HG02973 (cell line): Measurements from ENCODE around the gene FAM222B.
"Not testable (repeated sequence)": the region's sequence is repeated elsewhere in the genome, so short reads cannot be mapped to it uniquely, and the experiment has no call there.

ENCODE experiments used
- ATAC-seq: cut with Tn5 transposase; IDR thresholded peaks from one replicate; pipeline ENCODE4 v1.9.1; 2021; ENCODE audit warnings: moderate library complexity; ENCODE audit not compliant: unreplicated experiment

The FAM222B gene

DNA sequence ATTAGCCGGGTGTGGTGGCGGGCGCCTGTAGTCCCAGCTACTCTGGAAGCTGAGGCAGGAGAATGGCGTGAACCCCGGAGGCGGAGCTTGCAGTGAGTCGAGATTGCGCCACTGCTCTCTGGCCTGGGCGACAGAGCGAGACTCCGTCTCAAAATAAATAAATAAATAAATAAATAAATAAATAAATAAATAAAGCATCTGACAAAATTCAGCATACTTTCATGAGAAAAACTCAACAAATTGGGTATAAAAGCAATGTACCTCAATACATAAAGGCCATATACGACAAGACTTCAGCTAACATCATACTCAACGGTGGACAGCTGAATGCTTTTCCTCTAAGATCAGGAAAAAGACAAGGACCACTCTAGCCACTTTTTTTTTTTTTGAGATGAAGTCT lies 63.0 kb downstream of the FAM222B start:
- ATAC-seq: not testable (repeated sequence)

GRCh38 chr17:28777178-28777577 lies 65.4 kb downstream of the FAM222B start:
- no peak for ATAC-seq

- ATAC-seq: no peak
Measured at GRCh38 chr17:28774206-28774605, 68.4 kb downstream of the FAM222B start.

DNA sequence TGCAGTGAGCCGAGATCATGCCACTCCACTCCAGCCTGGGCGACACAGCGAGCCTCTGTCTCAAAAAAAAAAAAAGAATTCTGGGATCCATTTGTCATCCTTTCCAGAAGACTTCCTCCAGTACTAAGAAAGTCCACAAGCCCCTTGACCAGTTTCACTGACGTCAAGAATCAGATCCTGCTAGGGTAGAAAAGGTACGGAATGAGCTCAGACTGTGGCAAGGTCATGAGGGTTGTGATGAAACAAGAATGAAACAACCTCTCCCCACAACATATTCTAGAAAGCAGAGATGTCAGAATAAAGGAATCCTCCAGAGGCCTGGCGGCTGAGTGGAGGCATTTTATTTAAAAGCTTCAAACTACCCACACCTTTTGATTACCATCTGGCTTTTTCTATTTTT lies 68.9 kb downstream of the FAM222B start:
- no peak for ATAC-seq

DNA sequence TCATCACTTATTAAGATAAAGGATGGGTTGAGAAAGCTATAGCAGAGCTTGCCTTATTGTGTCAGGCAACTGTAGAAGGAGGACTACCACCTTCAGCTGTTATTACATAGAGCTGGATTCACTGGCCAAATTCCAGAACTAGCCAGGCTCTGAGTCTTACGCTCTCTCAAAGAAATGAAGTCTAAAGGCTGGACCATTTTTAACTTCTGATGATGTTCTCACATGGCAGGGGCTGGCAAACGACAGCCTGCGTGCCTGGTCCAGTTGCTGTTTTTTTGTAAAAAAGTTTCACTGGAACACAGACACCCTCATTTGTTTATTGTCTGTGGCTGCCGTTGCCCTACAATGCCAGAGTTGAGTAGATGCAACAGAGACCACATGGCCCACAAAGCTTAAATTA lies 77.6 kb downstream of the FAM222B start:
- ATAC-seq: no peak

- ATAC-seq: peak; percentile 31
Measured at GRCh38 chr17:28763804-28764266, 78.8 kb downstream of the FAM222B start.

DNA sequence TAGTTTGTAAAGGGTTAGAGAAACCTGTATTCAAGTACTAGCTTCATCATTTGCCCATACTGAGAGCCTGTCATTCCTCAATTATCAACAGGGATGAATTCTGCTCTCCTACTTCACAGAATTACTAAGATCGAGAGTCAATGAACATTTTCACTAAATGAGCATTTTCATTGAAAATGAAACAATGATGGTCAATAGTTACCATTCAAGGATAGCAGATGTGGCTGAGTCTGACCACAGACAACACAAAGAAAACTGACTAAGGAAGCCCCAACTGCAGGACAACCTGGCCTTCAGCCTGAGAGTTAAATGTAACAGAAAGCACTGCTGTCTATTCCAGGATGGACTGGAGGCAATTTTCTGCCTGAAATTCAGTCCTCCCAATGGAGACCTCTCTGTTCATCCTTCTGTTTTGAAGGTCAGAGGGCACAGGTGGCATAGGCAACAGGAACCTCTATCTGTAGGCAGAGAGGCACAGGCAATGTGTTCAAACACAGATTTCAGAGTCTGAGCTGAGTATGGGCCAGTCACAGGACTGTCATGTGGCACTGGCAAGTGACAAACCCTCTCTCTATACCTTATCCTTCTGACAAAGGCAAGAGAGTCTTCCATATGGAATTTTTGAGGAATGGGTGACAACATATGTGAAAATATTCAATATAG lies 79.3 kb downstream of the FAM222B start:
- peak; percentile 46 for ATAC-seq

GRCh38 chr17:28760601-28761562 lies 81.7 kb downstream of the FAM222B start:
- no peak for ATAC-seq

DNA sequence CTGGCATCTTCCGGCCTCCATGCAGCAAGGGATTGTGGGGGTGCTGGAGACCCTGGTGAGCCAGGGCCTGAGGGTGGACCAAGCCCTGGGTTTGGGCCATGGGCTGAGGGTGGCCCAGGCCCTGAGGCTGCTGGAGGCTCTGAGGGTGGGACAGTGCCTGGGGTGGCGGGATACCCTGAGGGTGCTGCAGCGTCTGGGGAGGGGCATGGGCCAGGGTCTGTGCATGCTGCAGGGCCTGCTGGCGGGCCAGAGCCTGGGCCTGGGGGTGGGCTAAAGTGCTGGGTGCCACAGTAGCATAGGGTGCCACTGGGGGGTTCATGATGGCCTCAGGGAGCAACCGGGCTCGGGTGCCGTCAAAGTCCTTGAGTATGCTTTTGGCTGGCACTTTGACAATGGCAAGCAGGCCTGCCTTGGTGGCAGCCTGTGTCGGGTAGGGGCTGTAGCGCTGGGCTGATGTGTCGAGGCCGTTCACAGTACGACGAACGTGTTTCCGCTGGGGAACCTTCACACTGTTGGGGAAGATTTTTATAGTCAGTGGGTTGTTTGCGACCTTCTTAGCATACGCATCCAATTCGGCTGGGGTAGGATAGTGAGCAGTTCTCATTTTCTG lies 83.2 kb downstream of the FAM222B start:
- ATAC-seq: no peak

- no peak for ATAC-seq
Measured at GRCh38 chr17:28758411-28759121, 84.0 kb downstream of the FAM222B start.

DNA sequence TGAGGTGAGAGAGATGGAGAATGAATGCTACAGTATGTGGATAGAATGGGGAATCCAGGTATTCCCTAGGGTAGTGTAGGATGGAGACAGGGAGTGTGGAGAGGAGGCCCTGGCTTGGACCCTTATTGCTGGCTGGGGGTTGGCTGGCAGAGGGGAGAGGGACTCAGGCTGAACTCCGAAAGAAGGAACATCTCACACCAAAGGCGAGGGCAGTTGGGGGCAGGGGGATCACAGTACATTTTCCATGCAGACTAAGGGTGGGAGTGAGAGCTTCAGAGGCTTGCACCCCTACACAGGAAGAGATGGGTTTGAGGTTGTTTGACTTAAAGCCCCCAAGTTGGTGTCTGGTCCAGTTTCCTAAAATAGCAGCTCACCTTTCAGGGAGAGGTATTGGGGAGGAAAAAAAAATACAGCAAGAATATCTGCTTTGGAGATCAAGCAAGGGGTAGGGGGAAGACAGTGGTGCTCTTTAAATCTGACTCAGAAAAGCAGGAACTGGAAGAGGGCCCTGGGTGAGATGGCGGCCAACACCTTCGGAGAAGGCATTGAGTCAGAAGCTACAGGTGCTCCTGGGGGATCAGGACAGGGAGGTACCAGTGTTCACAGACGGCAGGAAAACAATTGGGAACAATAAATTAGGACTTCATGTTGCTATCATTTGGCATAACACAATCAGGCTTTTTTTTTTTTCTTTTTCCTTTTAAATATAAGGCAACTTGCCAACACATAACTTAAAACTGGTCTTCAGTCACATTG lies 86.4 kb downstream of the FAM222B start:
- ATAC-seq: no peak

DNA sequence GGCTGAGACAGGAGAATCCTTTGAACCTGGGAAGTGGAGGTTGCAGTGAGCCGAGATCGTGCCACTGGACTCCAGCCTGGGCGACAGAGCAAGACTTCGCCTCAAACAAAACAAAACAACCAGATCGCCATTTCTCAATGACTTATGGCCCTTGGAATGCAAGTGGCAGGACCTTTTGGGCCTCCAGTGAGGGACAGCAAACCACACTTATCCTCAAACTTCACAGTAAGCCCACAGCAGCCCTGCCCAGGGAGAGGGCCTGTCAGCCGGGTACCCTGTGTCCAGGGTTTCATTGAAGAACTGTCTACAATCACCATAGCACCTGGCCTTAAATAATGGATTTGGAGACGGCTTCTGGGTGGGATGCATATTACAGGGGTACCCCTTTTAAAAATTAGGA lies 87.1 kb downstream of the FAM222B start:
- ATAC-seq: no peak

- no peak for ATAC-seq
Measured at GRCh38 chr17:28751600-28752366, 90.8 kb downstream of the FAM222B start.

DNA sequence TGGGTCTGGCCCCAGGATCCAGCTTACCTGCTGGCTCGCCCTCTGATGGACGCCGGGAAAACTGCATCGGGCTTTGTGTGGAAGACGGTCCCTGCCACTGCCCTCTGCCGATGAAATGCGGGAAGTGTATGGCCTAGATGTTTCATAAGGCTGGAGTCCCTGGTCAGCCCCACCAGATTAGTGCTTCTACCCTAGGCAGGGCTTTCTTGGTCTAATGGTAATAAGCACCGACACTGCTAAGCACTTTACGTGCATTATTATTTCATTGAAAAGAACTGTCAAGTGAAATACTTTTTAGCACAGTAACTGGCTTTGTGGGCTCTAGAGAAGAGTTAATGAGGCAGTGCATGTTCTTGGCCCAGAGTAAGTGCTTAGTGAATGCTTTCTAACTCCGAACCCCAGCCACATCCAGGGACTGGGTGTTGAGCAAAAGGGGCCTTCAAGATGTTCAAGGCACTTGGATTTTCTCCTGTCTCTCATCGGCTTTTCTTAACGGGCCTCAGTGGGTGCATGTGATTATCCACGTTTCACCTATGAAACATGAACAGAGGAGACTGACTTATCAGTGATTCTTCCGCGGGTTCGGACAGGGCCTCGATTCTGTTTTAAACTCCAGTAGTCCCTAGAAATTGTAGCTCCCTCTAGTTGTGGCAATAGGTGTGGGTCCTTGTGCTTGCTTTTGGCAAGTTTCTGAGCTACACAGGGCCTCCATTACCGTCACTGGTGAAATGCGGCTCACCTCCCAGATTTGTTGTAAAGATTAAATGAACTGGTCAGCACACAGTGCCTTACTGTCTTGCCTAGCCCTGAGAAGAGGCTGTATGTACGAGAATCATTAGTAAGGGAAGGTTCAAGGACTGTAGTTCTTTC lies 92.2 kb downstream of the FAM222B start:
- peak; percentile 57 for ATAC-seq

DNA sequence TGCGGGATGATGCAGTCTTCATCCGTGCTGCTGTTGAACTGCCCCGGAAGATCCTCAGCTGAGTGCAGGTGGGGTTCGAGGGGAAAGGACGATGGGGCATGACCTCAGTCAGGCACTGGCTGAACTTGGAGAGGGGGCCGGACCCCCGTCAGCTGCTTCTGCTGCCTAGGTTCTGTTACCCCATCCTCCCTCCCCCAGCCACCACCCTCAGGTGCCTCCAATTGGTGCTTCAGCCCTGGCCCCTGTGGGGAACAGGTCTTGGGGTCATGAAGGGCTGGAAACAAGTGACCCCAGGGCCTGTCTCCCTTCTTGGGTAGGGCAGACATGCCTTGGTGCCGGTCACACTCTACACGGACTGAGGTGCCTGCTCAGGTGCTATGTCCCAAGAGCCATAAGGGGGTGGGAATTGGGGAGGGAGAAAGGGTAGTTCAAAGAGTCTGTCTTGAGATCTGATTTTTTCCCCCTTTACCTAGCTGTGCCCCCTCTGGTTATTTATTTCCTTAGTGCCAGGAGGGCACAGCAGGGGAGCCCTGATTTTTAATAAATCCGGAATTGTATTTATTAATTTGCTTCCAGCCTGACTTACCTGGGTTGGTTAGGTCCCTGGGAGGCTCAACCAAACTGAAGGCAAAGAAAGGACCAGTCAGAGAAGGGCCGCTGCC lies 92.9 kb downstream of the FAM222B start:
- ATAC-seq: peak; percentile 3

- ATAC-seq: no peak
Measured at GRCh38 chr17:28748852-28749515, 93.6 kb downstream of the FAM222B start.
